Neural cell (in vitro differentiated cells): ENCODE measurements around the gene KCNA2.

ENCODE experiments used
- CTCF ChIP-seq: fragments of 450-650 bp; IDR thresholded peaks from 2 replicates; pipeline ENCODE4 v1.5.1; 2014; ENCODE audit warnings: antibody characterized with exemption, mild to moderate bottlenecking, moderate library complexity; ENCODE audit not compliant: poor library complexity, severe bottlenecking
- EZH2 ChIP-seq: fragments of 200-600, 300-800 bp; shearing (Covaris generic), sonication (generic); IDR thresholded peaks from 2 replicates; pipeline ENCODE4 v1.6.1; 2014; ENCODE audit warnings: antibody characterized with exemption, low read length, borderline replicate concordance, mild to moderate bottlenecking; ENCODE audit not compliant: insufficient read depth, poor library complexity, severe bottlenecking
- POLR2AphosphoS5 ChIP-seq: IDR thresholded peaks from 2 replicates; pipeline ENCODE4 v1.6.1; 2012
- REST ChIP-seq: IDR thresholded peaks from 2 replicates; pipeline ENCODE4 v1.6.1; 2012; ENCODE audit warnings: borderline replicate concordance

- TF ChIP-seq POLR2AphosphoS5 = no peak
- TF ChIP-seq CTCF = no peak
- no peak for TF ChIP-seq REST
- no peak for TF ChIP-seq EZH2
Observed at GRCh38 chr1:110602466-110602865, 3.7 kb downstream of the KCNA2 start.
